Breast epithelium (tissue), 3 donors: ENCODE measurements around the gene MUC5AC.
"Not testable (repeated sequence)": the region's sequence is repeated elsewhere in the genome, so short reads cannot be mapped to it uniquely, and the experiment has no call there.

Experiments used
- POLR2A ChIP-seq: fragments of 450-650 bp; IDR thresholded peaks from one replicate; pipeline ENCODE4 v1.6.1; 2016; ENCODE audit warnings: antibody characterized with exemption, mild to moderate bottlenecking, moderate library complexity
- POLR2AphosphoS5 ChIP-seq, 3 donors: sonication (generic); formaldehyde crosslinking; IDR thresholded peaks; one replicate each; pipeline ENCODE4 v1.6.1; 2017; ENCODE audit warnings: antibody characterized with exemption in 3 of 3
- TF ChIP-seq, protein P1 (sequence below), 3 donors: fragments of 450-650 bp; IDR thresholded peaks; one replicate each; pipeline ENCODE4 v1.5.1; 2016 to 2017; ENCODE audit warnings: antibody characterized with exemption in 3 of 3, mild to moderate bottlenecking in 3 of 3, moderate library complexity in 3 of 3

DNA sequence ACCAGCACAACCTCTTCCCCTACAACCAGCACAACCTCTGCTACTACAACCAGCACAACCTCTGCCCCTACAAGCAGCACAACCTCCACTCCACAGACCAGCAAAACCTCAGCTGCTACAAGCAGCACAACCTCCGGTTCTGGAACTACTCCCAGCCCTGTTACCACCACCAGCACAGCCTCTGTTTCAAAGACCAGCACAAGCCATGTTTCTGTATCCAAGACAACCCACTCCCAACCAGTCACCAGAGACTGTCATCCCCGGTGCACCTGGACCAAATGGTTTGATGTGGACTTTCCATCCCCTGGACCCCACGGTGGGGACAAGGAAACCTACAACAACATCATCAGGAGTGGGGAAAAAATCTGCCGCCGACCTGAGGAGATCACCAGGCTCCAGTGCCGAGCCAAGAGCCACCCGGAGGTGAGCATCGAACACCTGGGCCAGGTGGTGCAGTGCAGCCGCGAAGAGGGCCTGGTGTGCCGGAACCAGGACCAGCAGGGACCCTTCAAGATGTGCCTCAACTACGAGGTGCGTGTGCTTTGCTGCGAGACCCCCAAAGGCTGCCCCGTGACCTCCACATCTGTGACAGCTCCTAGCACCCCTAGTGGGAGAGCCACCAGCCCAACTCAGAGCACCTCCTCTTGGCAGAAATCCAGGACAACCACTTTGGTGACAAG is 30.8 kb downstream of the MUC5AC start:
- TF ChIP-seq, protein P1, sequence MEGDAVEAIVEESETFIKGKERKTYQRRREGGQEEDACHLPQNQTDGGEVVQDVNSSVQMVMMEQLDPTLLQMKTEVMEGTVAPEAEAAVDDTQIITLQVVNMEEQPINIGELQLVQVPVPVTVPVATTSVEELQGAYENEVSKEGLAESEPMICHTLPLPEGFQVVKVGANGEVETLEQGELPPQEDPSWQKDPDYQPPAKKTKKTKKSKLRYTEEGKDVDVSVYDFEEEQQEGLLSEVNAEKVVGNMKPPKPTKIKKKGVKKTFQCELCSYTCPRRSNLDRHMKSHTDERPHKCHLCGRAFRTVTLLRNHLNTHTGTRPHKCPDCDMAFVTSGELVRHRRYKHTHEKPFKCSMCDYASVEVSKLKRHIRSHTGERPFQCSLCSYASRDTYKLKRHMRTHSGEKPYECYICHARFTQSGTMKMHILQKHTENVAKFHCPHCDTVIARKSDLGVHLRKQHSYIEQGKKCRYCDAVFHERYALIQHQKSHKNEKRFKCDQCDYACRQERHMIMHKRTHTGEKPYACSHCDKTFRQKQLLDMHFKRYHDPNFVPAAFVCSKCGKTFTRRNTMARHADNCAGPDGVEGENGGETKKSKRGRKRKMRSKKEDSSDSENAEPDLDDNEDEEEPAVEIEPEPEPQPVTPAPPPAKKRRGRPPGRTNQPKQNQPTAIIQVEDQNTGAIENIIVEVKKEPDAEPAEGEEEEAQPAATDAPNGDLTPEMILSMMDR (IDR thresholded peaks at IDR 0.05): not testable (repeated sequence)
- not testable (repeated sequence) for TF ChIP-seq POLR2A; POLR2AphosphoS5 (IDR thresholded peaks at IDR 0.05)
